ENCODE results near the gene MLLT1. TPM values are rescaled to one million over a fixed set of nuclear protein-coding genes. Genes with fewer than 3 reads are reported as not detected.

Gene MLLT1
- total RNA-seq, 2 experiments from 2014 or later: 17.5 to 56.0 TPM

- H3K9me2 ChIP-seq (ENCODE audit: insufficient read depth, low read length): no peaks in the 10 kb centered on the region
- H3K4me2 ChIP-seq (ENCODE audit: low read length): no peak overlapping the region
- intact Hi-C loops (cut with micrococcal nuclease; ENCODE audit: unreplicated experiment): no loop called here
- POLR2A ChIA-PET: no interaction called here
- no peaks in the 10 kb centered on the region for H3K79me2 ChIP-seq (ENCODE audit: insufficient read depth, low read depth, low read length)
- H3K4me1 ChIP-seq (ENCODE audit: insufficient read depth, low read length, poor library complexity, severe bottlenecking): no peaks in the 10 kb centered on the region
- no peaks in the 10 kb centered on the region for H3K9me3 ChIP-seq (ENCODE audit: low read length)
- 0 out of 2 replicates have a peak, but pooled peaks cover 7% of the 10 kb centered on the region for H3K36me3 ChIP-seq (ENCODE audit: insufficient read depth, low read length)
- no peak for DNase-seq (ENCODE audit: low spot score)
- H3K4me3 ChIP-seq (ENCODE audit: low read depth, low read length, poor library complexity, severe bottlenecking): no peak overlapping the region
- TF ChIP-seq, protein P1, sequence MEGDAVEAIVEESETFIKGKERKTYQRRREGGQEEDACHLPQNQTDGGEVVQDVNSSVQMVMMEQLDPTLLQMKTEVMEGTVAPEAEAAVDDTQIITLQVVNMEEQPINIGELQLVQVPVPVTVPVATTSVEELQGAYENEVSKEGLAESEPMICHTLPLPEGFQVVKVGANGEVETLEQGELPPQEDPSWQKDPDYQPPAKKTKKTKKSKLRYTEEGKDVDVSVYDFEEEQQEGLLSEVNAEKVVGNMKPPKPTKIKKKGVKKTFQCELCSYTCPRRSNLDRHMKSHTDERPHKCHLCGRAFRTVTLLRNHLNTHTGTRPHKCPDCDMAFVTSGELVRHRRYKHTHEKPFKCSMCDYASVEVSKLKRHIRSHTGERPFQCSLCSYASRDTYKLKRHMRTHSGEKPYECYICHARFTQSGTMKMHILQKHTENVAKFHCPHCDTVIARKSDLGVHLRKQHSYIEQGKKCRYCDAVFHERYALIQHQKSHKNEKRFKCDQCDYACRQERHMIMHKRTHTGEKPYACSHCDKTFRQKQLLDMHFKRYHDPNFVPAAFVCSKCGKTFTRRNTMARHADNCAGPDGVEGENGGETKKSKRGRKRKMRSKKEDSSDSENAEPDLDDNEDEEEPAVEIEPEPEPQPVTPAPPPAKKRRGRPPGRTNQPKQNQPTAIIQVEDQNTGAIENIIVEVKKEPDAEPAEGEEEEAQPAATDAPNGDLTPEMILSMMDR (conservative IDR thresholded peaks at IDR 0.05; ENCODE audit: low read length): no peak
- no peak for TF ChIP-seq EZH2phosphoT487 (IDR thresholded peaks at IDR 0.05; ENCODE audit: borderline replicate concordance, low read depth, low read length)
- H3K27ac ChIP-seq (ENCODE audit: low read depth, low read length, poor library complexity, severe bottlenecking): no peak overlapping the region
- CTCF ChIA-PET (ENCODE audit: unreplicated experiment): no interaction called here
- H2AFZ ChIP-seq (ENCODE audit: low read length): no peak overlapping the region
- BruUV-seq (replicated peaks): no TSS peak
- H4K20me1 ChIP-seq (ENCODE audit: insufficient read depth, low read length): no peaks in the 10 kb centered on the region
These were observed 67.1 kb downstream of the MLLT1 start for GRCh38 chr19:6212403-6213265.

DNA sequence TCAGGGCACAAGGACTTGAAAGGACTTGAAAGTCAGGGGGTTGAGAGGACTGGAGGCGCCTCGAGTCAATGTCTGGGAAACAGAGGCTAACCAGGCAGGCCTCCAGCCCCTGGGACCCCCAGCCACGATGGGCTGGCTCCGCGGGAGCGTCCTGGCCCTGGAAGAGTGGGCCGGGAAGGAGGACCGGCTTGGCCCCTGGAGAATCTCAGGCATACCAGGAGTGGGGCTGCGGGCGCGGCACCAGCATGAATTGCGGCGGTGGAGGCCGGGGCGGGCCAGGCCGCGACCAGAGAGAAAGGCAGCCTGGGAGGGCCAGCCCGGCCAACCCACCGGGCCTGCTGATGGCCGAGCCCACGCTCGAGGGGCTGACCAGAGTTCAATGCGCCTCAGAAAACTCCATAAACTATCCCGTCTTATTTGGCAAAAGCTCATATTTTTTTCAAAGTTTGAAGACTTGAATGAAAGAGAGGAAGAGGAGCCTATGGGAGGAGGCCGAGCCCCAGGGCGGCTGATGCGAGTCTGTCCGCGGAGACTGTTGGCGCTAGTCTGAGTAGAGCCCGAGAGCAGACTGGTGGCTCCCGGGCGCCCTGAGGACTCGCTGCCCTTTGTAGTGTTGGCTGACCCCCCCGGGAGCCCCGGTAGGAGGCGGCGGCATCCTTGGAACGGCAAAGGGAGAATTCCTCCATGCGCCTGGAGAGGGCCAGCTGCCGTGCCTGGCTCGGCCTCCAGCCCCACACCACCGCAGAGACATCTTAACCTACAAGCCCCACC is 68.0 kb downstream of the MLLT1 start:
- no peak overlapping the region for H2AFZ ChIP-seq (ENCODE audit: low read length)
- ChIA-PET CTCF (ENCODE audit: unreplicated experiment) (no interaction called here), POLR2A (no interaction called here)
- no peaks in the 10 kb centered on the region for H3K9me2 ChIP-seq (ENCODE audit: insufficient read depth, low read length)
- BruUV-seq (replicated peaks): no TSS peak
- no peak for DNase-seq (ENCODE audit: low spot score)
- intact Hi-C loops (cut with micrococcal nuclease; ENCODE audit: unreplicated experiment): no loop called here
- H3K27ac ChIP-seq (ENCODE audit: low read depth, low read length, poor library complexity, severe bottlenecking): no peak overlapping the region
- no peak overlapping the region for H3K4me3 ChIP-seq (ENCODE audit: low read depth, low read length, poor library complexity, severe bottlenecking)
- H3K9me3 ChIP-seq (ENCODE audit: low read length): no peaks in the 10 kb centered on the region
- no peaks in the 10 kb centered on the region for H3K79me2 ChIP-seq (ENCODE audit: insufficient read depth, low read depth, low read length)
- TF ChIP-seq EZH2phosphoT487 (IDR thresholded peaks at IDR 0.05; ENCODE audit: borderline replicate concordance, low read depth, low read length): no peak
- TF ChIP-seq, protein P1 (conservative IDR thresholded peaks at IDR 0.05; ENCODE audit: low read length): no peak
- no peak overlapping the region for H3K4me2 ChIP-seq (ENCODE audit: low read length)
- 0 out of 2 replicates have a peak, but pooled peaks cover 6% of the 10 kb centered on the region for H3K36me3 ChIP-seq (ENCODE audit: insufficient read depth, low read length)
- H4K20me1 ChIP-seq (ENCODE audit: insufficient read depth, low read length): no peaks in the 10 kb centered on the region
- no peaks in the 10 kb centered on the region for H3K4me1 ChIP-seq (ENCODE audit: insufficient read depth, low read length, poor library complexity, severe bottlenecking)

Data from OCI-LY7 (cell line).